Skeletal muscle tissue (tissue), 4 donors: ENCODE results near the gene AMMECR1L. TPM values are rescaled to one million over a fixed set of nuclear protein-coding genes. Genes with fewer than 3 reads are reported as not detected.
"Not testable (repeated sequence)": the region's sequence is repeated elsewhere in the genome, so short reads cannot be mapped to it uniquely, and the experiment has no call there.

Source experiments
- H3K27ac ChIP-seq: one replicate; pipeline ENCODE4 v1.7.0; 2013; ENCODE audit warnings: mild to moderate bottlenecking, low read depth, low read length, inconsistent platforms
- H3K27me3 ChIP-seq, 3 donors: one replicate each; pipeline ENCODE4 v1.7.0; 2013; ENCODE audit warnings: low read length in 3 of 3; ENCODE audit not compliant: control insufficient read depth in 3 of 3, insufficient read depth in 3 of 3
- H3K36me3 ChIP-seq, 3 donors: one replicate each; pipeline ENCODE4 v1.7.0; 2013; ENCODE audit warnings: low read length in 3 of 3; ENCODE audit not compliant: control insufficient read depth in 3 of 3, insufficient read depth in 3 of 3
- H3K4me1 ChIP-seq, 3 donors: one replicate each; pipeline ENCODE4 v1.7.0; 2013; ENCODE audit warnings: low read length in 3 of 3, mild to moderate bottlenecking in 3 of 3; ENCODE audit not compliant: control insufficient read depth in 3 of 3, insufficient read depth in 3 of 3
- H3K4me3 ChIP-seq, 3 donors: one replicate each; pipeline ENCODE4 v1.7.0; 2013; ENCODE audit warnings: low read length in 3 of 3
- H3K9ac ChIP-seq, 3 donors: one replicate each; pipeline ENCODE4 v1.7.0; 2013; ENCODE audit warnings: low read length in 3 of 3, mild to moderate bottlenecking in 3 of 3, moderate library complexity in 2 of 3, low read depth in 1 of 3
- H3K9me3 ChIP-seq, 3 donors: one replicate each; pipeline ENCODE4 v1.7.0; 2013; ENCODE audit warnings: low read length in 3 of 3; ENCODE audit not compliant: control insufficient read depth in 3 of 3
- total RNA-seq: library from RNA; depleted of rRNA; stranded (reverse); fragments of >200 nt; gene quantifications from one replicate; pipeline ENCODE4 v1.2.3, GENCODE V29; 2014
- donor health status: Osteomylitis.

AMMECR1L gene
- total RNA-seq, 1 donor from 2014 or later = 9.9 TPM

- Histone ChIP-seq H3K36me3 (peaks cover 30 to 41% (median 40%) of the 10 kb centered on the region in 3 donors), H3K27me3 (no peaks in the 10 kb centered on the region)
These were observed 37.8 kb downstream of the AMMECR1L start for GRCh38 chr2:127847931-127848330.

GRCh38 chr2:127844973-127845372, 40.8 kb downstream of the AMMECR1L start:
- Histone ChIP-seq H3K9ac (no peak overlapping the region), H3K36me3 (peaks cover 21 to 28% (median 27%) of the 10 kb centered on the region in 3 donors), H3K27ac (no peak overlapping the region), H3K27me3 (no peaks in the 10 kb centered on the region), H3K4me1 (no peaks in the 10 kb centered on the region), H3K4me3 (no peak overlapping the region), H3K9me3 (no peaks in the 10 kb centered on the region)

More at GRCh38 chr2:127847931-127848330, 37.8 kb downstream of the AMMECR1L start:
- Histone ChIP-seq H3K27ac (no peak overlapping the region), H3K9me3 (no peaks in the 10 kb centered on the region), H3K9ac (no peak overlapping the region), H3K4me3 (no peak overlapping the region), H3K4me1 (no peaks in the 10 kb centered on the region)

GRCh38 chr2:127843677-127844076, 42.1 kb downstream of the AMMECR1L start:
- H3K4me1 ChIP-seq = no peaks in the 10 kb centered on the region
- H3K27me3 ChIP-seq = no peaks in the 10 kb centered on the region
- H3K9me3 ChIP-seq = no peaks in the 10 kb centered on the region
- no peak overlapping the region for H3K4me3 ChIP-seq
- peaks cover 16 to 18% (median 18%) of the 10 kb centered on the region in 3 donors for H3K36me3 ChIP-seq
- no peak overlapping the region for H3K9ac ChIP-seq
- H3K27ac ChIP-seq = no peak overlapping the region

GRCh38 chr2:127841466-127842178, 44.1 kb downstream of the AMMECR1L start:
- Histone ChIP-seq H3K36me3 (peaks cover 2 to 8% (median 4%) of the 10 kb centered on the region in 3 donors), H3K27me3 (no peaks in the 10 kb centered on the region)

GRCh38 chr2:127840893-127841292, 44.9 kb downstream of the AMMECR1L start:
- Histone ChIP-seq H3K27ac (no peak overlapping the region), H3K9me3 (no peaks in the 10 kb centered on the region), H3K4me1 (no peaks in the 10 kb centered on the region), H3K9ac (no peak overlapping the region), H3K27me3 (no peaks in the 10 kb centered on the region), H3K4me3 (no peak overlapping the region), H3K36me3 (peaks cover 0 to 4% (median 0%) of the 10 kb centered on the region in 3 donors)

More at GRCh38 chr2:127841466-127842178, 44.1 kb downstream of the AMMECR1L start:
- Histone ChIP-seq H3K4me1 (no peaks in the 10 kb centered on the region), H3K9me3 (no peaks in the 10 kb centered on the region), H3K27ac (no peak overlapping the region), H3K9ac (no peak overlapping the region), H3K4me3 (no peak overlapping the region)

GRCh38 chr2:127834951-127835350, 50.8 kb downstream of the AMMECR1L start:
- Histone ChIP-seq H3K9me3 (no peaks in the 10 kb centered on the region), H3K4me3 (no peak overlapping the region), H3K36me3 (no peaks in the 10 kb centered on the region), H3K9ac (no peak overlapping the region), H3K4me1 (no peaks in the 10 kb centered on the region), H3K27ac (no peak overlapping the region), H3K27me3 (peaks cover 0 to 2% (median 0%) of the 10 kb centered on the region in 3 donors)

- peaks cover 0 to 2% (median 0%) of the 10 kb centered on the region in 3 donors for H3K27me3 ChIP-seq
- H3K27ac ChIP-seq = no peak overlapping the region
- H3K9ac ChIP-seq = no peak overlapping the region
- no peak overlapping the region for H3K4me3 ChIP-seq
- H3K36me3 ChIP-seq = no peaks in the 10 kb centered on the region
- H3K4me1 ChIP-seq = no peaks in the 10 kb centered on the region
- H3K9me3 ChIP-seq = no peaks in the 10 kb centered on the region
These were observed 55.9 kb downstream of the AMMECR1L start for GRCh38 chr2:127829845-127830246.

GRCh38 chr2:127826708-127827107, 59.0 kb downstream of the AMMECR1L start:
- H3K27me3 ChIP-seq, H3K9ac ChIP-seq, H3K4me3 ChIP-seq, H3K4me1 ChIP-seq, H3K9me3 ChIP-seq, H3K36me3 ChIP-seq, H3K27ac ChIP-seq: not testable (repeated sequence)

GRCh38 chr2:127826047-127826446, 59.7 kb downstream of the AMMECR1L start:
- Histone ChIP-seq H3K4me1 (no peaks in the 10 kb centered on the region), H3K9me3 (no peaks in the 10 kb centered on the region), H3K27ac (no peak overlapping the region), H3K9ac (no peak overlapping the region), H3K27me3 (peaks cover 0 to 2% (median 0%) of the 10 kb centered on the region in 3 donors), H3K36me3 (no peaks in the 10 kb centered on the region), H3K4me3 (no peak overlapping the region)

GRCh38 chr2:127820080-127820668, 65.6 kb downstream of the AMMECR1L start:
- Histone ChIP-seq H3K9me3 (peaks cover 6 to 15% (median 8%) of the 10 kb centered on the region in 3 donors), H3K36me3 (no peaks in the 10 kb centered on the region), H3K4me3 (no peak overlapping the region), H3K9ac (no peak overlapping the region), H3K27ac (no peak overlapping the region), H3K27me3 (peaks cover 0 to 3% (median 0%) of the 10 kb centered on the region in 3 donors), H3K4me1 (no peaks in the 10 kb centered on the region)
